Measurements from ENCODE around the gene ILK.

The ILK gene

DNA sequence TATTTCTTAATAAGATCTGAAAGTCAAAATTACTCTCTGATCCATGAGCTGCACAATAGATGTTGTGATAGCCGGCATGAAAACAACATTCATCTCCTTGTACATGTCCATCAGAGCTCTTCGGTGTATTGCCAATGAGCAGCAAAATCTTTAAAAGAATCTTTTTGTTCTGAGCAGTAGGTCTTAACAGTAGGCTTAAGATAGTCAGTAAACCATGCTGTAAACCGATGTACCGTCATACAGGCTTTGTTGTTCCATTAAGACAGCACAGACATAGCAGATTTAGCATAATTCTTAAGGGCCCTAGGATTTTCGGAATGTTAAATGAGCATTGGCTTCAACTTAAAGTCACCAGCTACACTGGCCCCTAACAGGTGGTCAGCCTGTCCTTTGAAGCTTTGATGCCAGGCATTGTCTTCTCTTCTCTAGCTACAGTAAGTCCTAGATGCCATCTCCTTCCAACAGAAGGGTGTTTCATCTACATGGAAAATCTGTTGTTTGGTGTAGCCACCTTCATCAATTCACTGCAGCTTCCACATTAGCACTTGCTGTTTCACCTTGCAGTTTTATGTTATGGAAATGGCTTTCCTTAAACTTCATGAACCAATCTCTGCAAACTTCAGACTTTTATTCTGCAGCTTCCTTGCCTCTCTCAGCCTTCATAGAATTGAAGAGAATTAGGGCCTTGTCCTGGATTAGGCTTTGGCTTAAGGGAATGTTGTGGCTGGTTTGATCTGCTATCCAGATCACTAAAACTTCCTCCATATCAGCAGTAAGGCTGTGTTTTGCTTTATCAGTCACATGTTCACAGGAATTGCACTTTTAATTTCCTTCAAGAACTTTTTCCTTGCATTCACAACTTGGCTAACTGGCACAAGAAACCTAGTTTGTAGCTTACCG, 28.5 kb upstream of the ILK start:
- DNase-seq = no peak

DNA sequence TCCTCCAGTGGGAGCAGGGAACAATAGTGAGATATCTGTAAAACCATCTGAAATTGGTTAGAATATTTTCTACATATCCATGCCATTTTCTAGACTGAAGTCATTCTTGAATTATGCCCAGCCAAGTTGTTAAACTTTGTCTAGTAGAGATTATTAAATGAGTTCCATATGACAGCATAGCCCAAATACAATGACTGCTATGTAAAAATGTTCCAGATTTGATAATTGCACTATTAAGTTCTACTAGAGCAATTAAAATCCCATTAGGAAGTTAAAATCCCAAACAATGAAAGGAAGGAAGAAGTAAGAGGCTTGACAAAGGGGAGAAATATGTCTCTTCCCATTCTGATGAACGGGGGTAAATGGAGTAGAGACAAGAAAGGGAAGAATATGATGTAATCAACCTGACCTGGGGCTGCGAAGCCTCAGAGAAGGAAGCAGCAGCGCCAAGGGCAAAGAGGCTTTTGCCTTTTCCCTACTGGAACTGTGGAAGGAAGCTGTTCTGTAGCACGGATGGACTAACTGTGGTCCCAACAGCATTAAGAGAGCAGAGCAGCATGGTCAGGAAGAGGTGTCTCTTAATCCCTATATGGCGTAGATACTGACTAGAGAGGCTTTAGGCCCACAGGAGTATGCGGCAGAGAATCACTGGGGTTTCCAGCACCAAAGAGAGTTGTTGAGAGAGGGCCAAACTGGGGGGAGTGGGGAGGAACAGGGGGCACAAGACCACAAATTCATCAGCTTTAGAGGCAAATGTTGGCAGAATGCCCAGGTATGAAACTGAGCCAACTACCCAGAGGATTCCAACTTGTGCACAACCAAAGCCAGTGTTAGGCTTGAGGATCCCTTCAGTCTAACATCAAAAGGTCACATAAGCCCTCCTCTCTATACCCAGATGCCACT, 26.9 kb upstream of the ILK start:
- DNase-seq = peak; percentile 81

GRCh38 chr11:6578134-6578533, 25.4 kb upstream of the ILK start:
- DNase-seq = no peak

DNA sequence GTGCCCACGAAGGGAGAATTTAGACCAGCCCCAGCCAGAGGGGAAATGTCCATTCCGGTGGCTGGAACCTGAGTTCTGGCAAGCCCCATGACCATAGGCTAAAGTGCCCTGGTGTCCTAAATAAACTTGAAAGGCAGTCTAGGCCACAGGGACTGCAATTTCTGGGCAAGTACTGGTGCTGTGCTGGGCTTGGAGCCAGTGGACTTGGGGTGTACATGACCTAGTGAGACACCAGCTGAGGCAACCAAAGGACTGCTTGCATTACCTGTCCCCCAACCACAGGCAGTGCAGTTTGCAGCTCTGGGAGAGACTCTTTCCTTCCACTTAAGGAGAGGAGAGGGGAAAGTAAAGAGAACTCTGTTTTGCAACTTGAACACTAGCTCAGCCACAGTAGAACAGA, 23.9 kb upstream of the ILK start:
- DNase-seq = no peak

GRCh38 chr11:6583584-6583983, 20.0 kb upstream of the ILK start:
- no peak for DNase-seq

GRCh38 chr11:6584528-6584927, 19.0 kb upstream of the ILK start:
- DNase-seq = no peak

- DNase-seq = no peak
Observed at GRCh38 chr11:6586434-6587359, 16.9 kb upstream of the ILK start.

- no peak for DNase-seq
Observed at GRCh38 chr11:6587360-6587953, 16.1 kb upstream of the ILK start.

GRCh38 chr11:6588018-6588417, 15.6 kb upstream of the ILK start:
- DNase-seq = no peak

- DNase-seq = no peak
Observed at GRCh38 chr11:6594142-6594768, 9.3 kb upstream of the ILK start.

GRCh38 chr11:6596239-6596877, 7.2 kb upstream of the ILK start:
- DNase-seq = no peak

- DNase-seq = no peak
Observed at GRCh38 chr11:6598555-6598954, 5.0 kb upstream of the ILK start.

- DNase-seq = no peak
Observed at GRCh38 chr11:6599449-6599848, 4.1 kb upstream of the ILK start.

DNA sequence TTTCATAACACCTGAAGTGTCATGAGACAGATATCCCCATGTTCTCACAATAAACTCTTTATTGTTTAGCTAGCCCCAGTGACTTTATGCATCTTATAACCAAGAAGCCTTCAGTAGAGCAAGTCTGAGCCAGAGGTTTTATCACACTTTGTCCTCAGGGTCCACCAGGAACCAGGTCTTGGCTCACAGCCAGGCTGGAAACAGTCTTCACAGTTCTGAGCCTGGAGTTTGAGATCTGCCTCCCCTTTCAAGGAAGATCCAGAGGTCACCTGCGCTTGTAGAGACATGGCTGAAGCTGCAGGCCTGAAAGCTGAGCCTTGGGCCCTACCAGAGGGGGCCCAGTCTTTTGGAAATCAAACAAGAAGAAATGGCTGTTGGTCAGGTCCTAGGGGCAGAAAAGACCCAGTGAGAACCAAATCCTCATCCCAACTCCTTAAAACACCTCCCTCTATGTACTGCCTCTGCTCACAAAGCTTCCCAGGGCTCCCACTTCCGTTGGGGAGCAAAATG, 3.6 kb upstream of the ILK start:
- DNase-seq = no peak

DNA sequence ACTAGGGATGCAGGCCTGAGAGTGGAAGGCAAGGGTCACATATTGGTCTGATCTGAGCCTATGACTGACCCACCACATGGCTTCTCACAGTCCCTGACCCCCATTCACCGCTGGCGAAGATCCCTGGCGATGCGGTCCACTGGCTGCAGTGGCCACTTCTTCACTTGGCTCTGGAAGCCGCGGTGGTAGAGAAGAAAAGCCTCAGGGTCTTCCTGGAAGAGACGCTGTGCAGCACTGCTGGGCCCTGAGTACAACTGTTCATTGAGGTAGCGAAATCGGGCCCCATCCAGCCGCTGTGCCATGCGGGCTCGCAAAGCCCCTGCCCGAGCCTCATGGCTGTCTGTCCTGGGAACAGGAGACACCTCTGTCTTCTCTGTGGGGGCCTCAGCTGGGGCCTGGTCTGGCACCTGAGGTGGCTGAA, 2.5 kb upstream of the ILK start:
- no peak for DNase-seq

GRCh38 chr11:6602096-6602940, 1.3 kb upstream of the ILK start:
- no peak for DNase-seq

DNA sequence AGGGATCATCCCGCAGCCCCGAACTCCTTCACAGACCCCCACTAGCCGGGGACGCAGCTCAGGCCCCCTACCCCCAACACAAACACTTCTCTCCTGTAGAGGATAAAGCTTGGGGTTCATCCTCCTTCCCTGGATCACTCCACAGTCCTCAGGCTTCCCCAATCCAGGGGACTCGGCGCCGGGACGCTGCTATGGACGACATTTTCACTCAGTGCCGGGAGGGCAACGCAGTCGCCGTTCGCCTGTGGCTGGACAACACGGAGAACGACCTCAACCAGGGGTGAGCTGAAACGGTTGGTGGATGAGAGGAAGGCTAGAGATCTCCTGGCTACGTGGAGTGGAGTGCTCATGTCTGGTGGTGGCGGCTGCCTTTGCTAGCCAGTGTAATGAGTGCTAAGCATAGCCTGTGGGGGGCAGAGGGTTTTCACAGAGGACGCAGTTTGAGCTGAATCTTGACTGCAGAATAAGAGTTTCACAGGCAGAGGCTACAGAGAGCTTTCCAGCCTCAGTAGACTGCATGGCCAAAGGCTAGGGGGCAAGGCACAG, 580 bp downstream of the ILK start:
- DNase-seq = peak; percentile 58

- no peak for DNase-seq
Observed at GRCh38 chr11:6604790-6605189, 1.2 kb downstream of the ILK start.

GRCh38 chr11:6606471-6607189, 3.1 kb downstream of the ILK start:
- peak; percentile 94 for DNase-seq

All from fibroblast of skin of right quadriceps (primary cell).